Ovary (tissue), 3 donors: ENCODE measurements around the gene CEMIP.

Source experiments
- CTCF ChIP-seq, 3 donors: fragments of 450-650 bp in 2 of 3; fragments of 200-600 bp in 1 of 3; IDR thresholded peaks; one replicate each; pipeline versions ENCODE4 v1.5.1 to v1.8.0; 2016 to 2022; ENCODE audit warnings: antibody characterized with exemption in 3 of 3, mild to moderate bottlenecking in 1 of 3
- EP300 ChIP-seq: sonication (generic); formaldehyde crosslinking; IDR thresholded peaks from one replicate; pipeline ENCODE4 v1.6.1; 2017; ENCODE audit warnings: antibody characterized with exemption
- POLR2A ChIP-seq: fragments of 450-650 bp; IDR thresholded peaks from one replicate; pipeline ENCODE4 v1.6.1; 2017; ENCODE audit warnings: antibody characterized with exemption, mild to moderate bottlenecking, moderate library complexity
- donor health status: DM: no; HTN: no; CAD: no.

GRCh38 chr15:80953001-80953952 is 174.1 kb downstream of the CEMIP start:
- no peak for TF ChIP-seq EP300
- no peak for TF ChIP-seq CTCF (IDR thresholded peaks at IDR 0.05)
- no peak for TF ChIP-seq POLR2A
